H9 (cell line): ENCODE measurements around the gene ADARB2. TPM values are rescaled to one million over a fixed set of nuclear protein-coding genes. Genes with fewer than 3 reads are reported as not detected.

ENCODE experiments used
- DNase-seq: peaks from one replicate; pipeline ENCODE4 v3.0.0-alpha.2; 2017
- H2AFZ ChIP-seq: one replicate; pipeline ENCODE4 v1.6.1; 2013; ENCODE audit warnings: mild to moderate bottlenecking, low read length, control low read depth, moderate library complexity
- H2AK5ac ChIP-seq: 2 replicates; pipeline ENCODE4 v1.6.1; 2013; ENCODE audit warnings: low read length, control low read depth, mixed read lengths; ENCODE audit not compliant: insufficient read length
- H2BK120ac ChIP-seq: one replicate; pipeline ENCODE4 v1.6.1; 2013; ENCODE audit warnings: low read depth, mild to moderate bottlenecking, low read length, control low read depth, inconsistent platforms; ENCODE audit not compliant: poor library complexity, severe bottlenecking
- H2BK12ac ChIP-seq: 2 replicates; pipeline ENCODE4 v1.6.1; 2013; ENCODE audit warnings: low read length, control low read depth, mixed read lengths, low read depth; ENCODE audit not compliant: insufficient read length
- H2BK15ac ChIP-seq: 2 replicates; pipeline ENCODE4 v1.6.1; 2013; ENCODE audit warnings: low read depth, low read length, control low read depth
- H2BK20ac ChIP-seq: one replicate; pipeline ENCODE4 v1.6.1; 2013; ENCODE audit warnings: low read depth, mild to moderate bottlenecking, low read length, control low read depth, inconsistent platforms; ENCODE audit not compliant: poor library complexity, severe bottlenecking
- H2BK5ac ChIP-seq: 2 replicates; pipeline ENCODE4 v1.6.1; 2013; ENCODE audit warnings: low read length, control low read depth, mixed read lengths; ENCODE audit not compliant: insufficient read length
- H3K14ac ChIP-seq: 2 replicates; pipeline ENCODE4 v1.6.1; 2013; ENCODE audit warnings: low read length, control low read depth; ENCODE audit not compliant: insufficient read depth
- H3K18ac ChIP-seq: 2 replicates; pipeline ENCODE4 v1.6.1; 2013; ENCODE audit warnings: low read depth, mild to moderate bottlenecking, mixed read lengths, low read length, control low read depth; ENCODE audit not compliant: insufficient read length
- H3K23ac ChIP-seq: 2 replicates; pipeline ENCODE4 v1.6.1; 2013; ENCODE audit warnings: low read length, control low read depth, mixed read lengths, low read depth; ENCODE audit not compliant: insufficient read length
- H3K23me2 ChIP-seq: 2 replicates; pipeline ENCODE4 v1.6.1; 2013; ENCODE audit warnings: low read depth, mild to moderate bottlenecking, mixed read lengths, low read length, control low read depth; ENCODE audit not compliant: insufficient read length, poor library complexity, severe bottlenecking
- H3K27ac ChIP-seq: 2 replicates; pipeline ENCODE4 v1.5.1; 2013; ENCODE audit warnings: low read length, control low read depth, mixed read lengths, low read depth; ENCODE audit not compliant: insufficient read length
- H3K27me3 ChIP-seq: 2 replicates; pipeline ENCODE4 v1.6.1; 2013; ENCODE audit warnings: low read length, control low read depth, inconsistent platforms; ENCODE audit not compliant: insufficient read depth
- H3K4ac ChIP-seq: 2 replicates; pipeline ENCODE4 v1.6.1; 2013; ENCODE audit warnings: low read depth, mild to moderate bottlenecking, control low read depth, inconsistent platforms, low read length, moderate library complexity
- H3K4me1 ChIP-seq: 2 replicates; pipeline ENCODE4 v1.6.1; 2013; ENCODE audit warnings: low read length, control low read depth, inconsistent platforms; ENCODE audit not compliant: insufficient read depth
- H3K4me2 ChIP-seq: 2 replicates; pipeline ENCODE4 v1.6.1; 2013; ENCODE audit warnings: low read length, control low read depth, mixed read lengths; ENCODE audit not compliant: insufficient read length, insufficient read depth
- H3K56ac ChIP-seq: 2 replicates; pipeline ENCODE4 v1.6.1; 2013; ENCODE audit warnings: low read depth, mild to moderate bottlenecking, mixed read lengths, low read length, control low read depth; ENCODE audit not compliant: insufficient read length
- H3K79me1 ChIP-seq: 2 replicates; pipeline ENCODE4 v1.6.1; 2013; ENCODE audit warnings: low read depth, mild to moderate bottlenecking, moderate library complexity, low read length, control low read depth, inconsistent platforms; ENCODE audit not compliant: insufficient read depth, poor library complexity, severe bottlenecking
- H3K79me2 ChIP-seq: 2 replicates; pipeline ENCODE4 v1.6.1; 2013; ENCODE audit warnings: low read length, control low read depth, inconsistent platforms; ENCODE audit not compliant: insufficient read depth
- H3K9ac ChIP-seq: 2 replicates; pipeline ENCODE4 v1.6.1; 2013; ENCODE audit warnings: low read length, control low read depth, mixed read lengths; ENCODE audit not compliant: insufficient read length; ENCODE audit errors: extremely low read depth
- H3K9me3 ChIP-seq: one replicate; pipeline ENCODE4 v1.6.1; 2013; ENCODE audit warnings: low read depth, low read length, inconsistent platforms; ENCODE audit not compliant: control insufficient read depth
- H3T11ph ChIP-seq: one replicate; pipeline ENCODE4 v1.6.1; 2013; ENCODE audit warnings: mild to moderate bottlenecking, low read length, control low read depth, inconsistent platforms
- H4K20me1 ChIP-seq: one replicate; pipeline ENCODE4 v1.6.1; 2013; ENCODE audit not compliant: control insufficient read depth, insufficient read length, insufficient read depth
- H4K5ac ChIP-seq: 2 replicates; pipeline ENCODE4 v1.6.1; 2013; ENCODE audit warnings: low read depth, mild to moderate bottlenecking, mixed read lengths, low read length, control low read depth; ENCODE audit not compliant: insufficient read length
- H4K8ac ChIP-seq: replicated peaks from 2 replicates; pipeline ENCODE4 v1.6.1; 2013; ENCODE audit warnings: low read length, control low read depth, mixed read lengths, low read depth; ENCODE audit not compliant: insufficient read length
- H4K91ac ChIP-seq: 2 replicates; pipeline ENCODE4 v1.6.1; 2013; ENCODE audit warnings: low read depth, mild to moderate bottlenecking, moderate library complexity, mixed read lengths, low read length, control low read depth; ENCODE audit not compliant: insufficient read length
- H3K27ac Mint-ChIP-seq, 3 experiments: 2 replicates in 2 of 3; 3 replicates in 1 of 3; pipeline ENCODE4 v1.8.0; 2020 to 2021; ENCODE audit warnings: mixed read lengths in 3 of 3, mild to moderate bottlenecking in 1 of 3, moderate library complexity in 1 of 3
- H3K27me3 Mint-ChIP-seq: 2 replicates; pipeline ENCODE4 v1.8.0; 2021; ENCODE audit warnings: low read depth, mild to moderate bottlenecking, moderate library complexity, mixed read lengths
- H3K36me3 Mint-ChIP-seq, 3 experiments: 2 replicates in 2 of 3; 3 replicates in 1 of 3; pipeline ENCODE4 v1.8.0; 2020 to 2021; ENCODE audit warnings: low read depth in 3 of 3, mixed read lengths in 3 of 3; ENCODE audit not compliant: insufficient read depth in 1 of 3
- H3K4me1 Mint-ChIP-seq, 2 experiments: 2 replicates each; pipeline ENCODE4 v1.8.0; 2020; ENCODE audit warnings: mixed read lengths in 2 of 2
- H3K4me3 Mint-ChIP-seq, 2 experiments: 2 replicates in 1 of 2; 3 replicates in 1 of 2; pipeline ENCODE4 v1.8.0; 2020 to 2021; ENCODE audit warnings: mild to moderate bottlenecking in 2 of 2, mixed read lengths in 2 of 2, moderate library complexity in 1 of 2
- H3K9me3 Mint-ChIP-seq, 2 experiments: 2 replicates in 1 of 2; 3 replicates in 1 of 2; pipeline ENCODE4 v1.8.0; 2020; ENCODE audit warnings: mild to moderate bottlenecking in 2 of 2, mixed read lengths in 2 of 2, moderate library complexity in 1 of 2
- CTCF ChIP-seq: fragments of 200-600 bp; sonication (generic); conservative IDR thresholded peaks from 3 replicates; pipeline ENCODE4 v1.8.0; 2021; ENCODE audit warnings: antibody characterized with exemption, mild to moderate bottlenecking
- WGBS: extraction: QIAGEN DNeasy Blood & Tissue Kit; methylation state at CpG from one replicate; pipeline ENCODE4 v1.1.7; 2013; ENCODE audit warnings: missing lambda C conversion rate, low lambda C conversion rate, mixed read lengths; ENCODE audit not compliant: insufficient read length; ENCODE audit errors: extremely low coverage; 5-methylcytosine and 5-hydroxymethylcytosine counted together
- total RNA-seq: library from RNA; stranded (reverse); gene quantifications from 2 replicates; pipeline ENCODE4 v1.2.1, GENCODE V29; 2021

Gene ADARB2
- total RNA-seq, 1 experiment from 2014 or later, result 0.87 TPM

- no peak overlapping the region for H2BK12ac ChIP-seq
- H3T11ph ChIP-seq, result no peak overlapping the region
- no peaks in the 10 kb centered on the region for H3K23me2 ChIP-seq
- Mint-ChIP-seq H3K9me3 (no peaks in the 10 kb centered on the region), H3K4me3 (no peak overlapping the region; a peak in 1 of 5 replicates), H3K27ac (peak overlapping the region in 1 of 3 experiments; percentile 47; a peak in 1 of 7 replicates), H3K4me1 (peaks cover 6 to 20% of the 10 kb centered on the region in 2 experiments), H3K36me3 (no peaks in the 10 kb centered on the region), H3K27me3 (peaks cover 5% of the 10 kb centered on the region)
- no CpG with 5 or more reads among the region's 23 CpGs for WGBS
- H2AFZ ChIP-seq, result no peak overlapping the region
- no peak overlapping the region for H3K4ac ChIP-seq
- TF ChIP-seq CTCF, result no peak
- no peaks in the 10 kb centered on the region for H3K27me3 ChIP-seq
- no peak overlapping the region for H2BK20ac ChIP-seq
- no peak overlapping the region for H3K27ac ChIP-seq
- H4K20me1 ChIP-seq, result no peaks in the 10 kb centered on the region
- no peaks in the 10 kb centered on the region for H3K4me1 ChIP-seq
- H3K79me1 ChIP-seq, result no peaks in the 10 kb centered on the region
- H2BK15ac ChIP-seq, result no peak overlapping the region
- H2BK5ac ChIP-seq, result no peak overlapping the region
- DNase-seq, result no peak
- H3K79me2 ChIP-seq, result no peaks in the 10 kb centered on the region
- no peak overlapping the region for H4K5ac ChIP-seq
- no peak overlapping the region for H3K4me2 ChIP-seq
- no peak overlapping the region for H2BK120ac ChIP-seq
- H3K9me3 ChIP-seq, result no peaks in the 10 kb centered on the region
- H3K56ac ChIP-seq, result no peak overlapping the region
- H3K9ac ChIP-seq, result no peak overlapping the region
- no peak overlapping the region for H3K23ac ChIP-seq
- no peak overlapping the region for H3K18ac ChIP-seq
- H3K14ac ChIP-seq, result no peak overlapping the region; the same call in 1 of the 2 replicates
- H4K91ac ChIP-seq, result no peak overlapping the region
- H4K8ac ChIP-seq, result no peak overlapping the region
- no peak overlapping the region for H2AK5ac ChIP-seq
These were observed 561.3 kb downstream of the ADARB2 start for GRCh38 chr10:1175956-1176565.
